ENCODE data around the gene FAHD2A.
"Not testable (repeated sequence)": the region's sequence is repeated elsewhere in the genome, so short reads cannot be mapped to it uniquely, and the experiment has no call there.

FAHD2A gene

DNA sequence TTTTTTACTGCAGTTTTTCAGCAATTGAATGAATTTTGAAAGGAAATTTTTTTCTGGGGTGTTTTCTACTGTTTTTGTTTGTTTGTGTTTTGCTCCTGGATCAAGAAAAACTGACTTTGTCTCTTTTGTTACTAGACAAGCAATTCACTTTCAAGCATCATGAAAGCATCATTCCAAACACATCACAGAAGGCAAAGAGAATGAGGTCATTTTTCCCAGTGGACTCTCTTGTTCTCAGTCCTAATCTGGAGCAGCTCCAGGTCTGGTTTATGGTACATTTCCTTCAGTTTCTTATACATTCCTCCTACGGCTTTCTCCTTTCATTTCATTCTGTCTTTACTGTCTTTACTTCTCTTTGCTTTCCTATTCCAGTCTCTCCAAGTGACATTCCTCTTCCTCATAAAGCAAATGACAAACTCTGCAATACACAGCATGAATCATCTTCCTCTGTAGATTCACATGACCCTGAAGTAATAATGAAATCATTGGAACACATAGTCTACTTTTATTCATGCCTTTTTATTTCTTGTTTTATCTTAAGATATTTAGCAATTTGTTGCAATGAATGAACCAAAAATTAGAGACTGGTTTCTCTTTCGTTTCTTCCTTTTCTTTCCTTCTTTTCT is 40.1 kb downstream of the FAHD2A start:
- not testable (repeated sequence) for DNase-seq

DNA sequence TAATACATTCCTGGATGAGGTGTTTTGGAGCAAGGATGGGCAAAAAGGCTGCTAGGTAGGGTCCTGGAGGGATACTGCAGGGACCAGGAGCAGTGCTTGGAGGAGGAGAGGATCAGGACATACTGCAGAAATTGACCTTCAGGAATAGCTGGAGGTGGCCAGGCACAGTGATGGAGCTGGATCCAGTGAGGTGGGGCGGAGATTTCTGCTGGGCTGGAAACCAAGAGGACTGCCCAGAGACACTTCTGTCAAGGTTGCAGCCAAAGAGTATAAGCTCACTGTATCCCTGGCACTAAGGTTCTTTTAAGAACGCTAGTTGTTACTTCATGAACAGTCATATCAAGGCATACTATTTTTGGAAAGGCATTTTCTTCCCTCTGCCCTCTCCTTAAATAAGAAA is 42.8 kb downstream of the FAHD2A start:
- not testable (repeated sequence) for DNase-seq

DNA sequence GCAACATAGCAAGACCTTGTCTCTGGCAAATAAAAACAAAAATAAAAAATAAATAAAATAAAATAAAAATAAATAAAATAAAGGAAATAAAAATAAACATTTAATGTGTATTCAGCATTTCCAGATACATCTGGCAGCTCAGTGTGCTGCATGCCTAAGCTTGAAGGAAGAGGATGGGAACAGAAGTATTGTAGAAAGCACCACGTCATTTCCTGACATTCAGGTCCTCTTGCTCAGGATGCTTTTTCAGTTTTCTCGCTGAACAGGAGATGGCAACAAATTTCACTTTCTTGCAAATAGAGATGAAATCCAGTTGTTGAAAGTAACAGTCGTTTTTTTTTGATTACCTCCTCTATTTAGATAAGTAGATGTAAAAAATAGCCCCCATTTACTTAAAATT is 60.8 kb downstream of the FAHD2A start:
- not testable (repeated sequence) for DNase-seq

All from hematopoietic multipotent progenitor cell treated with erythropoietin and hydrocortisone succinate and interleukin-3 and kit ligand, for 6 days (in vitro differentiated cells).